Measurements from ENCODE around the gene INO80B.

The INO80B gene

DNA sequence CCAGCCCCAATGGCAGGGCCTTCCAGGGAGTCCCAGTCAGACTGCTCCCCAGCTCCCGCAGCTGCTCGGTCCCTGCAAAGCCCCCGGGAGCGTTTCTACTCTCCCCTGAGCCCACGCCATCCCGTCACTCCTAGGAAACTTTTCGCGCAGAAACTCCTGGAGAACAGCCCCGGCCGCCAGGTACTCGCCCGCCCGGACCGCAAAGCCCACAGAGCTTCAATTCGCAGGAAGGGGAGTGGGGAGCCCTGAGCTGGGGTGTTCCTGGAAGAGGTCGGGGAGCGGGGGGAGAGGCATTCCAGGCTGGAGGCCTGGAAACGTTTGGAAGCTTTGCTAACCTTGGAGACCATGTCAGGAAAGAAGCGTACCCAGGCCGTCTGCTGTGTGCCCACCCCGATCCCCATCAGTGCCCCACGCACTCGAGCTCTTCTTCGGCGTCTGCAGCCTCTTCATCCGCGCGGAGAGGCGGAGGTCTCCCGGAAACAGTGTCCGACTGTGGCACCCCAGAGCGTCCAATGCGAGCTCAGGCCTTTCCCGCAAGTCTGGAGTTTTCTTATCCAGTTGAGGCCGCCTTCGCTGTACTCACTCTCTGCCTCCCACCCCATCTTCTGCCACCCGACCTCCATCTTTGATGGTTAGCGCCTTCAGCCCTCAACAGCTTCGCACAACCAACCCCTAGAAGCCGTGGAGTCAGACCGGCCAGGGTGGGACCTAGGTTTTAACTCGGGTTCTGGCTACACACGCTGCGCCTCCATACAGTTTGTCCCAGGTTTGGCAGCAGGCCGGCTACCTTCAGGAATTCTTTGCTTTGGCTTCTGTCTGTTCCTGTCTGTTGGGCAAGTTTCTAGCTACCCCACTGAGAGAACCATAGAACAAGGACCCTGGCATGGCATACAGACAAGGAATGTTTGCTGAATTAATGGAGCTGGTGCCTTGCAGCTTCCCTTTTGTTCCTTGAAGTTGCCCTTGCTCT, 48.9 kb downstream of the INO80B start:
- Histone ChIP-seq H3K4me1 (ENCODE audit: insufficient read depth, low read length) (peaks cover 41% of the 10 kb centered on the region), H3K79me2 (ENCODE audit: insufficient read depth, low read length) (peaks cover 19% of the 10 kb centered on the region), H4K20me1 (ENCODE audit: insufficient read depth, low read length) (no peaks in the 10 kb centered on the region), H3K27ac (ENCODE audit: low read length) (no peak overlapping the region), H3K9ac (ENCODE audit: low read depth, low read length) (no peak overlapping the region), H3K4me3 (ENCODE audit: low read depth in 1 of 2, low read length in 2 of 2) (no peak overlapping the region), H3K36me3 (ENCODE audit: insufficient read depth, low read length) (peaks cover 11% of the 10 kb centered on the region), H3K27me3 (ENCODE audit: insufficient read depth, low read length, poor library complexity) (no peaks in the 10 kb centered on the region), H3K9me3 (ENCODE audit: insufficient read depth, low read length, severe bottlenecking) (no peaks in the 10 kb centered on the region), H3K4me2 (ENCODE audit: insufficient read depth, low read length) (no peak overlapping the region), H2AFZ (ENCODE audit: low read depth, low read length) (no peak overlapping the region)
- no peak for TF ChIP-seq EZH2 (IDR thresholded peaks at IDR 0.05; ENCODE audit: borderline replicate concordance, low read depth, low read length, severe bottlenecking)
- TF ChIP-seq, protein P1, sequence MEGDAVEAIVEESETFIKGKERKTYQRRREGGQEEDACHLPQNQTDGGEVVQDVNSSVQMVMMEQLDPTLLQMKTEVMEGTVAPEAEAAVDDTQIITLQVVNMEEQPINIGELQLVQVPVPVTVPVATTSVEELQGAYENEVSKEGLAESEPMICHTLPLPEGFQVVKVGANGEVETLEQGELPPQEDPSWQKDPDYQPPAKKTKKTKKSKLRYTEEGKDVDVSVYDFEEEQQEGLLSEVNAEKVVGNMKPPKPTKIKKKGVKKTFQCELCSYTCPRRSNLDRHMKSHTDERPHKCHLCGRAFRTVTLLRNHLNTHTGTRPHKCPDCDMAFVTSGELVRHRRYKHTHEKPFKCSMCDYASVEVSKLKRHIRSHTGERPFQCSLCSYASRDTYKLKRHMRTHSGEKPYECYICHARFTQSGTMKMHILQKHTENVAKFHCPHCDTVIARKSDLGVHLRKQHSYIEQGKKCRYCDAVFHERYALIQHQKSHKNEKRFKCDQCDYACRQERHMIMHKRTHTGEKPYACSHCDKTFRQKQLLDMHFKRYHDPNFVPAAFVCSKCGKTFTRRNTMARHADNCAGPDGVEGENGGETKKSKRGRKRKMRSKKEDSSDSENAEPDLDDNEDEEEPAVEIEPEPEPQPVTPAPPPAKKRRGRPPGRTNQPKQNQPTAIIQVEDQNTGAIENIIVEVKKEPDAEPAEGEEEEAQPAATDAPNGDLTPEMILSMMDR (IDR thresholded peaks at IDR 0.05; ENCODE audit: borderline replicate concordance, extremely low read depth, low read length, poor library complexity, severe bottlenecking): no peak
- DNase-seq: no peak
- no peak for ATAC-seq (ENCODE audit: insufficient read depth, low read depth)

DNA sequence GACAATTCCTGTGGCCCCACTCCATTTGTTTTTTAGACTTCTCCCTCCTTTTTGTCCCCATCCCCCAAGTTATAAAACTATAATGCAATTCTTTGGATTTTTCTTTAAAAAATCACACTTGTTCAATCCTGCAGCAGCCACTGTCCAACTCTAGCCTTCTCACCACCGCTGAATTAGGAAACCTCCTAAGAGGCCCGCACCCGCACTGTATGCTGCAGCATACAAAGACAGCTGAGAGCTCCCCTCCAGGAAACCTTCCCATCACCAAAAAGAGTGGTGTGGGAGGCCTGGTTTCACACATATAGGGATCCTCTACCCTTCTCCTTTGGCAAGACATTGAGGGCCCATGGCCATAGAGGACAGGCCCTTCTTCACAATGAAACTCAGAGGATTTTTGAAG, 49.7 kb downstream of the INO80B start:
- TF ChIP-seq, protein P1 (IDR thresholded peaks at IDR 0.05; ENCODE audit: borderline replicate concordance, extremely low read depth, low read length, poor library complexity, severe bottlenecking): no peak
- TF ChIP-seq EZH2 (IDR thresholded peaks at IDR 0.05; ENCODE audit: borderline replicate concordance, low read depth, low read length, severe bottlenecking): no peak
- no peaks in the 10 kb centered on the region for H4K20me1 ChIP-seq (ENCODE audit: insufficient read depth, low read length)
- no peak overlapping the region for H3K9ac ChIP-seq (ENCODE audit: low read depth, low read length)
- H3K79me2 ChIP-seq (ENCODE audit: insufficient read depth, low read length): peaks cover 14% of the 10 kb centered on the region
- no peak overlapping the region for H3K4me3 ChIP-seq (ENCODE audit: low read depth in 1 of 2, low read length in 2 of 2)
- peaks cover 11% of the 10 kb centered on the region for H3K36me3 ChIP-seq (ENCODE audit: insufficient read depth, low read length)
- H3K27ac ChIP-seq (ENCODE audit: low read length): no peak overlapping the region
- ATAC-seq (ENCODE audit: insufficient read depth, low read depth) (no peak), DNase-seq (no peak)
- no peaks in the 10 kb centered on the region for H3K9me3 ChIP-seq (ENCODE audit: insufficient read depth, low read length, severe bottlenecking)
- H3K27me3 ChIP-seq (ENCODE audit: insufficient read depth, low read length, poor library complexity): no peaks in the 10 kb centered on the region
- no peak overlapping the region for H3K4me2 ChIP-seq (ENCODE audit: insufficient read depth, low read length)
- H3K4me1 ChIP-seq (ENCODE audit: insufficient read depth, low read length): peaks cover 36% of the 10 kb centered on the region
- no peak overlapping the region for H2AFZ ChIP-seq (ENCODE audit: low read depth, low read length)

DNA sequence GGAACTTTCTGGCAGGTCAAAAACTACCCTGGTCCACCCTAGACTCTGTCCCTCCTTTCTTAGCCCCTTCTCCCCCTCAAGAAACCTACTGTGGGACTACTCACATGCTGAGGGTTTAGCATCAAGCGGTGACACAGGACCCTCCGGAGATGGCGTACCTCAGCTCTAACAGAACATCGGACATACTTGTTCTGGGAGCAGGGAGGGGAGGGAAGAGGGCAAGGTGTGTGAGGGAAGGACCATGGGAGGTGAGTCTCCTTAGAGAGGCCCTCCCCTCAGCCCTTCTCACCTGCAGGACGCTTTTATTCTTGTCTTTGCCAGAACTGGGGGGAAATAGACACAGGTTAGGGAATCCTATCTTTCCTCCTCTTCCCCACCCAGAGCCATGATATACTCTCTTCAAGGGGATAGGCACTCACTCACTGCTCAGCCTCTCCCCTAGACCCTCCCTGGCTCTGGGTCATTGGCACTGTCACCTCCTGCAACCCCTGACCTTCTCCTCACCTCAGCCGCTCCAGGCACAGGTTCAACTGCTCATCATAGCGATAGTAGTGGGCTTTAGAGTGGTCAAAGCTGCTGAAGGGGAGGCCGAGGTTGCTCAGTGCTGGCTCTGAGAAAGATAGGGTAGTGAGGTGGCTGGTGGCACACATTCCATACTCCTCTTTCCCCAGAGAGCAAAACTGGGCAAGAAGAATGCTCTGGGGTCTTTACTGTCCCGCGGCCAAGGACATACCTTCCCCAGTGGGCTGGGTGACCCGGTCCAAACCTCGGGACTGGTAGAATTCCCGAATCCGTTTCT, 50.8 kb downstream of the INO80B start:
- ATAC-seq (ENCODE audit: insufficient read depth, low read depth): no peak
- TF ChIP-seq, protein P1 (IDR thresholded peaks at IDR 0.05; ENCODE audit: borderline replicate concordance, extremely low read depth, low read length, poor library complexity, severe bottlenecking): no peak
- TF ChIP-seq EZH2 (IDR thresholded peaks at IDR 0.05; ENCODE audit: borderline replicate concordance, low read depth, low read length, severe bottlenecking): no peak
- peak overlapping the region in 1 of 2 experiments; percentile 29; a peak in 2 of 4 replicates for H3K4me3 ChIP-seq (ENCODE audit: low read depth in 1 of 2, low read length in 2 of 2)
- no peaks in the 10 kb centered on the region for H4K20me1 ChIP-seq (ENCODE audit: insufficient read depth, low read length)
- peaks cover 36% of the 10 kb centered on the region for H3K4me1 ChIP-seq (ENCODE audit: insufficient read depth, low read length)
- H3K27me3 ChIP-seq (ENCODE audit: insufficient read depth, low read length, poor library complexity): no peaks in the 10 kb centered on the region
- no peak for DNase-seq
- no peak overlapping the region for H2AFZ ChIP-seq (ENCODE audit: low read depth, low read length)
- H3K4me2 ChIP-seq (ENCODE audit: insufficient read depth, low read length): peak overlapping the region; percentile 49
- peaks cover 14% of the 10 kb centered on the region for H3K79me2 ChIP-seq (ENCODE audit: insufficient read depth, low read length)
- H3K9ac ChIP-seq (ENCODE audit: low read depth, low read length): peak overlapping the region; percentile 5; the same call in 1 of the 2 replicates
- no peak overlapping the region for H3K27ac ChIP-seq (ENCODE audit: low read length)
- peaks cover 11% of the 10 kb centered on the region for H3K36me3 ChIP-seq (ENCODE audit: insufficient read depth, low read length)
- no peaks in the 10 kb centered on the region for H3K9me3 ChIP-seq (ENCODE audit: insufficient read depth, low read length, severe bottlenecking)

All from DND-41 (cell line).